Loucy (cell line): ENCODE results near the gene DDB1.

Source experiments
- CTCF ChIP-seq: fragments of 200-600 bp; sonication (generic); conservative IDR thresholded peaks from 2 replicates; pipeline ENCODE4 v1.5.1; 2014; ENCODE audit warnings: mild to moderate bottlenecking, antibody characterized with exemption, low read length
- EZH2phosphoT487 ChIP-seq: fragments of 200-600 bp; IDR thresholded peaks from 2 replicates; pipeline ENCODE4 v1.6.1; 2018; ENCODE audit warnings: antibody characterized with exemption, mild to moderate bottlenecking, moderate library complexity, borderline replicate concordance

- TF ChIP-seq CTCF (no peak), EZH2phosphoT487 (no peak)
These were observed 11.2 kb upstream of the DDB1 start for GRCh38 chr11:61343792-61344745.
